ENCODE results near the gene COG1.
A peak's percentile ranks its signal among the peaks of the same experiment; 100 is the strongest.

Gene COG1

GRCh38 chr17:73187203-73187769 lies 5.6 kb upstream of the COG1 start:
- Histone ChIP-seq H4K20me1 (ENCODE audit: insufficient read depth, low read length) (no peaks in the 10 kb centered on the region; the same call in 1 of the 2 replicates), H3K36me3 (ENCODE audit: insufficient read depth, low read length) (peaks cover 12% of the 10 kb centered on the region; the same call in 1 of the 2 replicates), H3K4me2 (ENCODE audit: insufficient read depth, low read length) (no peak overlapping the region), H3K27ac (ENCODE audit: low read length) (no peak overlapping the region), H3K9me3 (ENCODE audit: insufficient read depth, low read length, severe bottlenecking) (no peaks in the 10 kb centered on the region), H3K4me3 (ENCODE audit: low read depth in 1 of 2, low read length in 2 of 2) (no peak overlapping the region), H3K27me3 (ENCODE audit: insufficient read depth, low read length, poor library complexity) (no peaks in the 10 kb centered on the region), H3K9ac (ENCODE audit: low read depth, low read length) (no peak overlapping the region), H3K79me2 (ENCODE audit: insufficient read depth, low read length) (peaks cover 29% of the 10 kb centered on the region), H2AFZ (ENCODE audit: low read depth, low read length) (no peak overlapping the region), H3K4me1 (ENCODE audit: insufficient read depth, low read length) (peaks cover 11% of the 10 kb centered on the region)
- ATAC-seq (ENCODE audit: insufficient read depth, low read depth) (no peak), DNase-seq (no peak)
- TF ChIP-seq EZH2 (IDR thresholded peaks at IDR 0.05; ENCODE audit: borderline replicate concordance, low read depth, low read length, severe bottlenecking) (no peak), CTCF (IDR thresholded peaks at IDR 0.05; ENCODE audit: borderline replicate concordance, extremely low read depth, low read length, poor library complexity, severe bottlenecking) (no peak)

GRCh38 chr17:73188011-73188410 lies 4.8 kb upstream of the COG1 start:
- no peak for DNase-seq
- no peak for ATAC-seq (ENCODE audit: insufficient read depth, low read depth)
- H2AFZ ChIP-seq (ENCODE audit: low read depth, low read length) = no peak overlapping the region

GRCh38 chr17:73189417-73190099 lies 3.3 kb upstream of the COG1 start:
- Histone ChIP-seq H3K27me3 (ENCODE audit: insufficient read depth, low read length, poor library complexity) (no peaks in the 10 kb centered on the region), H3K9me3 (ENCODE audit: insufficient read depth, low read length, severe bottlenecking) (no peaks in the 10 kb centered on the region), H2AFZ (ENCODE audit: low read depth, low read length) (no peak overlapping the region), H3K9ac (ENCODE audit: low read depth, low read length) (no peak overlapping the region), H3K4me1 (ENCODE audit: insufficient read depth, low read length) (peaks cover 21% of the 10 kb centered on the region), H3K4me3 (ENCODE audit: low read depth in 1 of 2, low read length in 2 of 2) (no peak overlapping the region), H4K20me1 (ENCODE audit: insufficient read depth, low read length) (no peaks in the 10 kb centered on the region), H3K79me2 (ENCODE audit: insufficient read depth, low read length) (peaks cover 44% of the 10 kb centered on the region), H3K4me2 (ENCODE audit: insufficient read depth, low read length) (no peak overlapping the region), H3K36me3 (ENCODE audit: insufficient read depth, low read length) (peaks cover 12% of the 10 kb centered on the region), H3K27ac (ENCODE audit: low read length) (no peak overlapping the region)
- no peak for DNase-seq
- TF ChIP-seq EZH2 (IDR thresholded peaks at IDR 0.05; ENCODE audit: borderline replicate concordance, low read depth, low read length, severe bottlenecking) (no peak), CTCF (IDR thresholded peaks at IDR 0.05; ENCODE audit: borderline replicate concordance, extremely low read depth, low read length, poor library complexity, severe bottlenecking) (peak; percentile 44)
- ATAC-seq (ENCODE audit: insufficient read depth, low read depth) = no peak

More at GRCh38 chr17:73188011-73188410, 4.8 kb upstream of the COG1 start:
- peaks cover 33% of the 10 kb centered on the region for H3K79me2 ChIP-seq (ENCODE audit: insufficient read depth, low read length)
- H3K4me3 ChIP-seq (ENCODE audit: low read depth in 1 of 2, low read length in 2 of 2) = no peak overlapping the region
- H3K27ac ChIP-seq (ENCODE audit: low read length) = no peak overlapping the region
- no peaks in the 10 kb centered on the region for H3K27me3 ChIP-seq (ENCODE audit: insufficient read depth, low read length, poor library complexity)
- no peak overlapping the region for H3K4me2 ChIP-seq (ENCODE audit: insufficient read depth, low read length)
- H3K4me1 ChIP-seq (ENCODE audit: insufficient read depth, low read length) = peaks cover 11% of the 10 kb centered on the region
- peaks cover 12% of the 10 kb centered on the region for H3K36me3 ChIP-seq (ENCODE audit: insufficient read depth, low read length)
- H4K20me1 ChIP-seq (ENCODE audit: insufficient read depth, low read length) = no peaks in the 10 kb centered on the region; the same call in 1 of the 2 replicates
- TF ChIP-seq EZH2 (IDR thresholded peaks at IDR 0.05; ENCODE audit: borderline replicate concordance, low read depth, low read length, severe bottlenecking) = no peak
- TF ChIP-seq CTCF (IDR thresholded peaks at IDR 0.05; ENCODE audit: borderline replicate concordance, extremely low read depth, low read length, poor library complexity, severe bottlenecking) = no peak
- no peaks in the 10 kb centered on the region for H3K9me3 ChIP-seq (ENCODE audit: insufficient read depth, low read length, severe bottlenecking)
- H3K9ac ChIP-seq (ENCODE audit: low read depth, low read length) = no peak overlapping the region

All from DND-41 (cell line).